Esophagus mucosa (tissue), 1 donor: ENCODE data around the gene CCSER1. TPM values are rescaled to one million over a fixed set of nuclear protein-coding genes. Genes with fewer than 3 reads are reported as not detected.
A peak's percentile ranks its signal among the peaks of the same experiment; 100 is the strongest.
"Not testable (repeated sequence)": the region's sequence is repeated elsewhere in the genome, so short reads cannot be mapped to it uniquely, and the experiment has no call there.

ENCODE experiments used
- ATAC-seq: fragments of 200-7000 bp; cut with Tn5 transposase; one replicate; pipeline ENCODE4 v1.9.1; 2020
- total RNA-seq: library from RNA; stranded (reverse); gene quantifications from one replicate; pipeline ENCODE4 v1.2.4, GENCODE V29; 2023
- donor health status: DM: yes; HTN: yes; CAD: no.

The CCSER1 gene
- total RNA-seq, 1 donor from 2014 or later: 1.2 TPM

DNA sequence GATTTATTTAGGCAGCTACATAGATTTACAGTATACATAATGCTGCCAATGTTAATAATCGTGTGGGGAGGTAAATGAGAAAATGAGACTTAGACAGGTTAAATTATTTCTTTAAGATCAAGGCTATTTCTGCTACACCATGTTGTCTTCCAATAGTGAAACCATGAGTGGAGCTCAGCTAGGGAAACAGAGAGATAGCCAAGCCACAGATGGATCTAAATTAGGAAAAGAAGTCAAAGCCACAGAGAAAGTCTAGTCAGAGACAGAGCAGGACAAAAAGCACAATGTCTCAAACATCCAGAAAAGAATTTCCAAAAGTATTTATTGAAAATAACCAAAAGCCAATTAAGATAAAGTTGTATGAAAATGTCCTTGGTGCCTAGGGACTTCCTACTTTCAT, 1309.4 kb downstream of the CCSER1 start:
- ATAC-seq: no peak

DNA sequence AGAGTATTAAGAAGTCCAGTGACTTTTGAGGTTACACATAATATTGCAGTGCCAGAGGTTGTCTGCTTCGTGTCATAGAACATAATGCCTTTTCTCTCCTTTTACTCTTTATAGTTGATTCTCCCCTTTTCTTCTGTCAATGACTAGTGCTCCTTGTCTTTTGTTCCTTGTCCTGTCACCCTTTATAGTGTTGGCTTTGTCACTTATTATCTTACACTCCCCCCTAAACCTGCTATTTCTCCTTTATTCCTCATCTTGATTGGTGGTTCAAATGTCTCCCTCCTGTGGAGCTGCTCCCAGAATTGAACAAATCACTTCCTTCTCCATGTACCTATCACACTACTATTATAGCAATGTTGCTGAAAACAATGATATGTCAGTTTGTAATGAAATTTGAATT, 1320.0 kb downstream of the CCSER1 start:
- ATAC-seq: no peak

DNA sequence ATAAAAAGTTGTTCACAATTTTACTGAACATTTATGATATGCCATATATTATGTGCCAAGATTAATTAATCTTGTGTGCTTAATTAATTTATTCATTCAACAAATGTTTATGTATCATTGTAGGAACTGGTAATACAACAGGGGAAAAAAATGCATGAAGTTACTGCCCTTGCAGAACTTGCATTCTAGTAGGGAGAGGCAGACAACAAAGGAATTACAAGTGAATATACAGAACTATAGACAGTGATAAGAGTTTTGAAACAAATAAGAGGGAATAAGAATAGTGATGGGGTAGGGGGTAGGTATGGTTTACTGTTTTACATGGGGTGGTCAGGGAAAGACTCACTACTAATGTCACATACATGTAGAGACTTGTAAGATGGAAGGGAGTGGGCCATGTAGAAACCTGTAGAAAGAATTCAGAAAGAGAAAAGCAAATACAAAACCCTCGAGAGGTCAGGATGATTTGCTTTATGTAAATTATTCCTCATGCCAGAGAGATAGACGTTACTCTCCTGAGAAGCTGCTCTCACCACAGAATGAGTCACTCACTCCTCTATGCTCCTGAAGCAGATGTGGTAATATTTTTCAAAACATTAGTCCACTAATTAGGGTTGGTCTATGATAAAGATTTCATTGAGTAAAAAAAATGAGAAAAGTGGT, 1321.6 kb downstream of the CCSER1 start:
- ATAC-seq: peak; percentile 64

DNA sequence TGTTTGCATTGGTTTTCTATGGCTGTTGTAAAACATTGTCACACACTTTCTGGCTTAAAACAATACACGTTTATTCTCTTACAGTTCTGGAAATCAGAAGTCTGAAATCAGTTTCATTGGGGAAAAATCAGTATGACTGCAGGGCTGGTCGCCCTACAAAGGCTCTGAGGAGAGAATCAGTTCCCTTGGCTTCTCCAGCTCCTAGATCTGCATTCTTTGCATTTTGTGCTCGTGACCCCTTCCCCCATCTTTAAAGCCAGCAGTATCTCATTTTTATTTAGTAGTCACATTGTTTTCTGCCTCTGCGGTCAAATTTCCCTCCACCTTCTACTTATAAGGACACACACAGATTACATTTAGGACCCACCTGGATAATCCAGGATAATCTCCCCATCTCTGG, 1326.9 kb downstream of the CCSER1 start:
- no peak for ATAC-seq

DNA sequence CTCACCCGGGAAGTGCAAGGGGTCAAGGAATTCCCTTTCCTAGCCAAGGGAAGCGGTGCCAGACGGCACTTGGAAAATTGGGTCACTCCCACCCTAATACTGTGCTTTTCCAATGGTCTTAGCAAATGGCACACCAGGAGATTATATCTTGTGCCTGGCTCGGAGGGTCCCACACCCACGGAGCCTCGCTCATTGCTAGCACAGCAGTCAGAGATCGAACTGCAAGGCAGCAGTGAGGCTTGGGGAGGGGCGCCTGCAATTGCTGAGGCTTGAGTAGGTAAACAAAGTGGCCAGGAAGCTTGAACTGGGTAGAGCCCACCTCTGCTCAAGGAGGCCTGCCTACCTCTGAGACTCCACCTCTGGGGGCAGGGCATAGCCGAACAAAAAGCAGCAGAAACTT, 1335.4 kb downstream of the CCSER1 start:
- ATAC-seq: not testable (repeated sequence)

DNA sequence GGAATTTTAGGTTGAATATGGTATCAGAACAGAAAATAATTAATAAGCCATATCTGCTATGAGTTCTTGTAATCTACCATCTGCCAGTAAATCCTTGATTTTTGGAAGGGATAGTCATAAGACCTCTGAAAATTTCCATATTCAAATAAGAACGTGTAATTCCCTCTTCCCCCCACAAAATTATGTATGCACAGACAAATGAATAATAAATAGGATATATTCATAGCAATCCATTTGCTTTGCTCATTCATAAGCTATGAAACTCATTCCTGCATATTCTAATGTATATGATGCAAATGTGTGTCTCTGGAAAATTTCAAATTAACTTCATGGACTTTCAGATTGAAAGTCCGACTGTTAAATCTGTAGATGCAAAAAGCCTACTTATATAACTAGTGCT, 1343.5 kb downstream of the CCSER1 start:
- ATAC-seq: no peak

DNA sequence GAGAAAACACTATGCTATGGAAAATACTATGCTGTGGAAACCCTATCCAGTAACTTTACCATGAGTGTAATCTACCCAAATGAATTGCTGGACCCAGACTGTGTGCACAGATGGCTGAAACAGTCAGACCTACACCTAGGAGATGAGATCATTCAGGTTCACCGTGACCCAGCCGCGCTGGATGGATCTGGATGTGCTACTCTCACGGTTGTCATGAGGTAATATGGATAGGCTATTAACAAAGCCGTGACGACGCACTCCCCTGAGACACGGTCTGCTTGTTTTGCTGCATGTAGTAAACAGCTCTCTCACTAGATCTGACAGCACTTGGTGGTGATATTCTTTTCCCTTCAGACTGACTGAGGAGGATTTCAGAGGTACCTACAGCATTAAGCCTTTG, 1344.1 kb downstream of the CCSER1 start:
- no peak for ATAC-seq

DNA sequence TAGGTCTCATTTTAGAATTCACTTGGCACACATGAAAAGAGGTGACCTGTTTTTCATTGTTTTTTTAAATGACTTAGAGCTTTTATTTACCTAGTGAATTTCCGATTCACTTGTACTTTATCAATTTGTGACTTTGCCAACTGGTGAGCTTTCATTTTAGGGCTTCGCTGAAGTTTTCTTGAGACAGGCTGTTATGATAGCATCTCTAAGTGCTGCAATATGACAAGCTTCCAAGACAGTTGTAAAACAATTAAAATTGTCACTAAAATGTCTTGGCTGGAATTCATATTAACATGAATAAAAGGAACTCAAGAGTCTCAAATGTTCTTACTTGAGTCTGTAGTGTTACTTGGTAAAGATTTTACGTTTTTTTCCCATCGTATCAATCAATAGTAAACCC, 1344.9 kb downstream of the CCSER1 start:
- ATAC-seq: no peak

DNA sequence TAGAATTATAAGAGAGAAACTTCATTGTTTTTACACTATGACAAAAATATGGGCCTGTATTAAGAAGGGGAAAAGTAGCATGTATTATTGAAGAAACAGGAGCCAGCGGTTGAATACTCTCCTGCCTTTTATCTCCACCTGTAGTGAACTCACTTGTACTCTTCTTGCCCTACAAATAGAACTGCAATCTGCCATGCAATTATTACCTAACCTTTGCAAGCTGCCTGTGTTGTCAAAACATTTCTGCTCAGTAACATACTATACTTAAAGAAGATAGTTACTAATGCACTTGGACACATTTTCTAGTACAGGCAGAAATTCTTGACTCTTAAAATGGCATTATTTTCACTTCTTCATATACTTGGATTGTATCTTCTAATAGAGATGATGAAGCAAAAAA, 1358.2 kb downstream of the CCSER1 start:
- no peak for ATAC-seq

DNA sequence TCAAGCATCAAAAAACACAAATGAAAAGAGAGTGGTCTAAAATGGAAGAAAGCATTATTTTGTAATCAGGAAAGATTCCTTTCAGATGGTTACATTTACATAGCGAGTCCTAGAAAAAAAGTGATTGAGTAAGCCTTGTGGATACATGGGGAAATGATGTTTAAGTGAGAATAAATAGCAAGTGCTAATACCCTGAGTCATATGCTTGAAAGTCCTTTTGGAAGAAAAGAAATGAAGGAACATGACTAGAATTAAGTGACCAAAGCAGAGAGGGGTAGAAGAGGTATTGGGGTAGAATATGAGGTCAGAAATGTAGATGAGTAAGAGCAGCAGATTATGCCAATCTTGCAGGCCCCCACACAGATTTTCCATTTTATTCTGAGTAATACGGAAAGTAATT, 1361.8 kb downstream of the CCSER1 start:
- ATAC-seq: no peak

DNA sequence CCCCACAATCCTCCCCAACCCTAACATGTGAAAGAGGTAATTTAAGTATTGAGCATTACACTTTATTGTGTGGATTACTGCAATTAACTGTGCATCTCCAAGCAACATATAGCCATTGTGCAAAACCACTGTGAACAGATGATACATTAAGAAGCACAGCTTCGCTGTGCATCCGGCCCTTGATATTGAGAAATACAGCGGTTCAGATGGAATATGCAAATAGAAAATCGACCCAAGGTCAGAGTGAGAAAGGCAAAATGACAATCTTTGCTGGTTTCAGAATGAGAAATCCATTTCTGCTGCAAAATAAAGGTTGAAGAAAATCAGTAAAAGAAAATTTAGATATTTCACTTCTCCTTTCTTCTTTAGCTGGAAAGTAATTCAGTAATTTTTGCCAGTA, 1370.7 kb downstream of the CCSER1 start:
- no peak for ATAC-seq

DNA sequence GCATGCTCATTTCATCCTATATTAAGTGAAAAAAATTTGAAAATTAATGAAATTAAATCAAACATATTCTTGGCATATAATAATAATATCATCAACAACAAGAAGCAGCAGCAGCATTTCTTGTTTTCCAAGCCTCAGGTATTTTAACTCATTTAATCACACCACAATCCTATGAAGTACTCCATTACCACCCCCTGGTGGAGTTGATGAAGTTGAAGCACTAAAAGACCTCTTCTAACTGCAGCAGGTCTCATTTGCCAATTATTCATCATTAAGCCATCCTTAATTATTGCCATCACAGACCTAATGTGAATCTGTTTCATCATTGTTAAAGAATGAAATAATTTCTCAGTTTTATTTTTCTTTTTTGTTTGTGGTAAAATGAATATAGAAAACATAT, 1375.2 kb downstream of the CCSER1 start:
- ATAC-seq: no peak

DNA sequence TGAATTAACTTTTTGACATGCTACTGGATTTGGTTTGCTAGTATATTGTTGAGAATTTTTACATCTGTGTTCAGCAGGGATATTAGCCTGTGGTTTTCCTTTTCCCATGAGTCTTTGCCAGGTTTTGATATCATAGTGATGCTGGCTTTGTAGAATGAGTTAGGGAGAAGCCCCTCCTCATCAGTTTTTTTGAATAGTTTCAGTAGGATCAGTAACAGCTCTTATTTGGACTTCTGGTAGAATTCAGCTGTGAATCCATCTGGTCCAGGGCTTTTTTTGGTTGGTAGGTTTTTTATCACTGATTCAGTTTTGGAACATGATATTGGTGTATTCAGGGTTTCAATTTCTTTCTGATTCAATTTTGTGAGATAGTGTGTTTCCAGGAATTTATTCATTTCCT, 1386.1 kb downstream of the CCSER1 start:
- no peak for ATAC-seq

DNA sequence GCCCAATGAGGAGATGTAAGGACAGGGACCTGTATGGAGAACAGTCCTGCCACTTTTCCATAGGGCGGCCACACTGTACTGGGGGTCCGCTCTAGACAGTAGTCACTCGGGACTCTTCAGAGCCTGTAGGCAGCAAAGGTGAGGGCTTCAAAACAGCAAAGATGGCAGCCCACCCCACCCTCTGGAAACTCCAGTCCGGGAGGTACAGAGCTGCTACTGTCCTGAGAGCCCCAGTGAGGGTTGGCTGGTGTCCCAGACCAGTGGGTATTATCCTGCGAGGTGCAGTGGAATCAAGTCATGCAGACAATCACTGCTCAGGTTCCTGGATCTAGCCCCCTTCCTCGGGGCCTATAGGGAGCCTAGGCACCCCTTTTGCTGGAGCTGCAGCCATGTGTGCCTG, 1392.0 kb downstream of the CCSER1 start:
- no peak for ATAC-seq

DNA sequence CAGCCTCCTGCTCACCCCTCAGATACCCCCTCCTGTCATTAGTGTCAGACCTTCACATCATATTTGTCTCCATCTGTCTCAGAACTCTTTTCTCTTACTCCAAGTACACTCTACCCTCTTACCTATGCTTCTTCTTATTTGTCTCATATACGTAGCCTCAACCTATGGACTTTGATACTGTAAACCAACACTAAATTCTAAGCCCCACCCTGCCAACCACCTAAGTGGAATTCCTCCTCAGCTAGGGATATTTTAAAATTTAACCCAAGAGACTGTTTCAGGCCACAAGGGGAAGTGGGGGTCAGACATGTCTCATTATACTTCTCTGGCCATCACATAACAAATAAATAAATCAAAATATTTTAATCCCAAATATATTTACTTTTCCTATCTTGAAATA, 1398.4 kb downstream of the CCSER1 start:
- ATAC-seq: no peak

DNA sequence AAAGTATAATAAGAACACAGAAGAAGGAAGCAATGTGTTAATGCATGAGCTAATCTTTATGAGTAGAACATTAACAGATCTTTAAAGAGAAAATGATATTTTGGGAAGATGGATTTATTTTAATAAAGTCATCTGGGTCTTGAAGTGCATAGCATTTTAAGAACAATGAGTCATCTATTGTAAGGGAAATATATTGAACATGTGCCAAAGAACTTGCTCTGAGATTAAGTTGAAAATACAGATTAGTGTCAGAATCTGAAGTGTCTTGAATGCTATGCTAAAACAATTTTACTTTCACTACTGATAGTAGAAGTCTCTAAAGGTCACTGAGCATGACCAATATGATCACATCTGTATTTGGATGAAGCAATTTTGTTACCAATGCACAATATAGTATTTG, 1399.9 kb downstream of the CCSER1 start:
- no peak for ATAC-seq

DNA sequence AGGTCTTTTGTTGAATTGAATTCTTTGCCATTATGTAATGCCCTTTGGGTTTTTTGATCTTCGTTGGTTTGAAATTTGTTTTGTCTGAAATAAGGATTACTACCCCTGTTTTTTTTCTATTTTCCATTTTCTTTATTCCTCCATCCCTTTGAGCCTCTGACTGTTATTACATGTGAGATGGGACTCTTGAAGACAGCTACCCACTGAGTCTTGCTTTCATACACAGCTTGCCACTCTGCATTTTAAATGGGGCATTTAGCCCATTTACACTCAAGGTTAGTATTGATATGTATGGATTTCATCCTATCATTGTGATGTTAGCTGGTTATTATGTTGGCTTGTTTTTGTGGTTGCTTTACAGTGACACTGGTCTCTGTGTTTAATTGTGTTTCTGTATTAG, 1440.4 kb downstream of the CCSER1 start:
- no peak for ATAC-seq

DNA sequence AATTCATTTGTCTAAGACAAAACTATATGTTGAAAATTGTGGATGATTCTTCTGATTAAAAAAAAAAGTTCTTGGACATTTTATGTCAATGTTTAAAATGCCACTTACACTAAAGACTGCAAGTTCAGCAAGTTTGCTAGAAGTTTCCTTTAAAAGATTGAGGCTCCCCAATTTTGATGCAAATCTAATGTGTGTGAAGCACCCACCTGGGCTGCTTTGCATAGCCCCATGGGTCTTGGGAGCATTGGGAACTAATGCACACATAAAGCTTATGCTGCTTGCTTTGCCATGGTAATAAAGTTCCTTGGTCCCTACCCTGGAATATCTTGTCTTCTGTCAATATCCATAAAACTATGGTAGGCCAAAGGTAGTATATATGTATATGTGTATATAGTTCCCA, 1450.7 kb downstream of the CCSER1 start:
- ATAC-seq: no peak

DNA sequence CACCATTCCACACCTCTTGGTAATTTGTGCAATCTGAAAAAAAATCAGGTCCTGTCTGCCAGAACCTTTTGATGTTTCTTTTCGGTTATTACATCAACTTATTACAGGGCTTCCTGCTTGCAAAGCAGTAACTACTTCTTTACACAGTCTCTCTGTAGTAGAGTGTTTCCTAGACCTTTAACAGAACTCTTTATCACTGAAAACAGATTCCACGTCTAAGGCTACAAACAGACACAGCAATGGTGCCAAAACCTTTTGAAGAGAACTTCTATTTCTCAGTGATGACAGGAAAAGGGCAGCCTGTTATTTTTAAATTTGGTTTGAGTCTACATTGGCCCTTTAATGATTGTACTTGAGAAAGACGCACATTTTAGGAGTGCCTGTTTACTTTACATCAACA, 1463.1 kb downstream of the CCSER1 start:
- ATAC-seq: no peak

DNA sequence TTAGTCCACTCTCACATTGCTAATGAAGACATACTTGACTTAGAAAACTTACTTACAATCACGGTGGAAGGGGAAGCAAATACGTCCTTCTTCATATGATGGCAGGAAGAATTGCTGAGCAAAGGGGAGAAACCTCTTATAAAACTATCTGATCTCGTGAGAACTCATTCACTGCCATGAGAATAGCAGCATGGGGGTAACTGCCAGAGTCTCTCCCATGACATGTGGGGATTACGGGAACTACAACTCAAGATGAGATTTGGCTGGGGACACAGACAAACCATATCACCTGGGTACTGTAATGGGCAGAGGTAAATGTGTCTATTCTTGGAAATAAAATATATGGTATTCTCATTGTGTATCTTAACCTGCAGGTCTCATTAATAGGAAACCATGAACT, 1464.9 kb downstream of the CCSER1 start:
- no peak for ATAC-seq

DNA sequence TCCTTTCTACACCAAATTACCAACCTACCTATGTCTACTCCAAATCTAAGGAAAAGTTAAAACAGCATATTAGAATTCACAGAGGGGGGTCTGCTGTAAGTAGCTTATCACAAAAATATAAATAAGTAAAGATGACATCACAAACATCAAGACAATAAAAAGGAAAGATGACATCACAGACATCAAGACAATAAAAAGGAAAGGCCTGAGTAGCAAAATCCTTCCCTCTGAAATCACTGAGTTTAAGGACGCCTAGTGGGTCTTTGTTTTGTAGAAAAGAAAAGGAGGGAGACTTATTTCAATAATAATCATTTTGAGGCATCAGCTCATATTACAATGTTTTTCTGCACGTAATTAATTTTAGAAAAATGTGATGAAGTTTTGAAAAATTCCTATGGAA, 1469.5 kb downstream of the CCSER1 start:
- ATAC-seq: no peak

DNA sequence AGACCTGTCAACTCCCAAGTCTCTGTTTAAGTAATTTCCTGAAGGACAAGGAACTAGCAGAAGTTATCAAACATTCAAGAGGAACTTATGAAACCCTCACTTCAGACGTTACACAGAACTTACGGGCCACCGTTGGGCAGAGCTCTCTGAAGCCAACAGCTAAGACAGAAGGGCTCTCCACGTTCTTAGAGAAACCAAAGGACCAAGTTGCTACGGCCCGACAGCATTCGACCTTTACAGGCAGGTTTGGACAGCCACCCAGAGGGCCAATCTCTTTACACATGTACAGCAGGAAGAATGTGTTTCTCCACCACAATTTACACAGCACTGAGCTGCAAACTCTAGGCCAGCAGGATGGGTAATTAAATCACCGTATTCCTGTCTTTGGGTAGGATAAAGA, 1471.5 kb downstream of the CCSER1 start:
- no peak for ATAC-seq

DNA sequence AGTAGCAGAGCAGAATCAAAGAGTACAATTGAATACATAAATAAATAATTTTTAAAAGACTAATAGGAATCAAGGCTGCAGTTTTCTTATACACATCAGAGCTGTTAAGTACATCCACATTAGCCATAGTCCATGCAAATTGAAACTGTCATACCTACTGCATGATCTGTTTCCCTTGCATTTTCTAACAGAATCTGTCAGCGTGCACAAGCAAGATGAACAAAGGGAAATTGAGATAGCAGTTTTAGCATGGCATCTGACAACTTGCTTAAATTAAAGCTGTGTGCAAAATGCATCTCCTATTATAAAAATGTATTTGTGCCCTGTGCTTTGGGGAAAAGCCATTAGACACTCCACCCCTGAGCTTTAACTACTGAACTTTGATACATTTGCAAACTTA, 1473.1 kb downstream of the CCSER1 start:
- ATAC-seq: no peak

DNA sequence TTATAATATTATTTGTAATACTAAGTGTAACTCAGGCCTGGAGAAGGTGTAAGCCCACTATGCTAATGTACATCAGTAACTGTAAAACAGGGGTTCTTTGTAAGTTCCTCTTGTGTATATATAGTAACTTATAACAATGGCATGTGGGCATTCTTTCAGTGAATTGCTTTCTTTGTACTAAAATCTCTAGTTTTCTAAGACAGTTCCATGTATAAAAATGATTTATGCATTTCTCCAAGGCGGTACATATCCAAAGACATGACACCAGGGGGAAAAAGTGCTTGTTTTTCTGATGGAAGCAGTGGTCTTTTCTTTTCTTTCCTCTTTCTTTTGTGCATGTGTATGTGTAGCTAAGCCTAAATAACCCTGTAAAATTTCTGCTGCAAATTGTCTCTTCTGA, 1474.2 kb downstream of the CCSER1 start:
- no peak for ATAC-seq

DNA sequence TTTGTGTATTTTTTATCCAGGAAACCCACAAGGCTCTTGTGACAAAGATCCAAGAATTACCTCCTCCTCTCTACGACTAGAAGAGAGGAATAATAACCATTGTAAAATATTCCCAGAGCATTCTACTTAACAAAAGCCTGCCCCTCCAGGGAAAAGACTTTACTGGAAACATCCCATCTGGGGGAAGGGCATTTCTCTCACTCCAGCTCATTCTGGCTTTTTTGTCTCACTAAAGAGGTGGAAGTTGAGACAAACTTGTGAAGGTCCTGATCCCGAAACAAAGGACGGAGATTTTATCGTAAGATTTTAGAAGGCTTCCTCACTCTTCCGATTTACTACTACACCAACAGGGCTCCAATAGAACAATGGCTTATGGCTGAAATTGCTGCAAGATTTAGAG, 1484.6 kb downstream of the CCSER1 start:
- no peak for ATAC-seq

DNA sequence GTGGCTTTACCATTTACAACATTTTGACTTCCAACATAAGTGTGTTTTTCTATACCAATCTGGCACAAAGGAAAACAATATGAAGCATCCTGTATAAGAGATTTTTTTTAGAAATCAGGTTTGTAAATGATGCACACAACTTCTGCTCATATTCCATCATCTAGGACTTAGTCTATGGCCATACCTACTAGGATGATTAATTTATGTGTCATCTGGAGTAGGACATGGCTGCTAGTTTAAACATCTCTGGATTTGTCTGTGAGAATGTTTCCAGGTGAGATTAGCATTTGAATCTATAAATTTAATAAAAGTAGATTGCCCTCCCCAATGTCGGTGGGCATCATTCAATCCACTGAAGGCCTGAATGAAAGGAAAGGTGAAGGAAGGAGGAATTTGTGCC, 1493.8 kb downstream of the CCSER1 start:
- ATAC-seq: no peak
